Measurements from ENCODE around the gene RC3H2.

GRCh38 chr9:122897969-122898368 lies 7.2 kb downstream of the RC3H2 start:
- no peak for TF ChIP-seq CTCF (IDR thresholded peaks at IDR 0.05)
- no peak for TF ChIP-seq POLR2A (IDR thresholded peaks at IDR 0.05)
- TF ChIP-seq EP300 (IDR thresholded peaks at IDR 0.05): no peak
